Right lobe of liver (tissue), 4 donors: Measurements from ENCODE around the gene PCSK2.

Experiments
- CTCF ChIP-seq, 4 donors: fragments of 200-600 bp in 3 of 4; fragments of 450-650 bp in 1 of 4; IDR thresholded peaks; one replicate each; pipeline versions ENCODE4 v1.5.1 to v1.8.0; 2016 to 2022; ENCODE audit warnings: antibody characterized with exemption in 4 of 4, mild to moderate bottlenecking in 2 of 4
- POLR2A ChIP-seq: fragments of 450-650 bp; IDR thresholded peaks from one replicate; pipeline ENCODE4 v1.6.1; 2017; ENCODE audit warnings: antibody characterized with exemption, mild to moderate bottlenecking
- donor health status: DM: no; HTN: no; CAD: no.
- donor health status: DM: no; HTN: no; CAD: no.
- donor health status: DM: no; HTN: yes; CAD: no.

GRCh38 chr20:17421493-17421892 lies 194.7 kb downstream of the PCSK2 start:
- no peak for TF ChIP-seq POLR2A
- no peak for TF ChIP-seq CTCF (IDR thresholded peaks at IDR 0.05)
